HUDEP-2 (cell line): ENCODE measurements around the gene UNC45A.

Experiments used
- DNase-seq, 76 experiments: peaks; one replicate each; lab custom pipeline; 2025; ENCODE audit not compliant: unreplicated experiment in 76 of 76; lab: John Stamatoyannopoulos, UW

UNC45A gene

DNA sequence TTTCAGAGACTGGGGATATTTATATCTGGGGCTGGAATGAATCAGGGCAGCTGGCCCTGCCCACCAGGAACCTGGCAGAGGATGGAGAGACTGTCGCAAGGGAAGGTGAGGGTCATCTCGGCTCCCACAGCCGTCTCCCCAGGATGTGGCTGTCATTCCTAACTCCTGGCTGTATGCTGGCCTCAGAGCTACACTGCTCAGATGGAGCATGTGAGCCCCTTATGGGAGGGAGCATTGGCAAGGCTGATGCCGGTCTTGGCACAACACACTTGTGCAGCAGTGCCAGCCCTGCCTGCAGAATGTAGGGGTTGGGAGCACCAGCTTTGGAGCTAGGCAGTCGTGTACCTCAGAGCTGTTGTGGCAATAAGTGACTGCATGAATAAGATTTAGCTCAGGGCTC, 24.8 kb downstream of the UNC45A start:
- DNase-seq, result no peak

DNA sequence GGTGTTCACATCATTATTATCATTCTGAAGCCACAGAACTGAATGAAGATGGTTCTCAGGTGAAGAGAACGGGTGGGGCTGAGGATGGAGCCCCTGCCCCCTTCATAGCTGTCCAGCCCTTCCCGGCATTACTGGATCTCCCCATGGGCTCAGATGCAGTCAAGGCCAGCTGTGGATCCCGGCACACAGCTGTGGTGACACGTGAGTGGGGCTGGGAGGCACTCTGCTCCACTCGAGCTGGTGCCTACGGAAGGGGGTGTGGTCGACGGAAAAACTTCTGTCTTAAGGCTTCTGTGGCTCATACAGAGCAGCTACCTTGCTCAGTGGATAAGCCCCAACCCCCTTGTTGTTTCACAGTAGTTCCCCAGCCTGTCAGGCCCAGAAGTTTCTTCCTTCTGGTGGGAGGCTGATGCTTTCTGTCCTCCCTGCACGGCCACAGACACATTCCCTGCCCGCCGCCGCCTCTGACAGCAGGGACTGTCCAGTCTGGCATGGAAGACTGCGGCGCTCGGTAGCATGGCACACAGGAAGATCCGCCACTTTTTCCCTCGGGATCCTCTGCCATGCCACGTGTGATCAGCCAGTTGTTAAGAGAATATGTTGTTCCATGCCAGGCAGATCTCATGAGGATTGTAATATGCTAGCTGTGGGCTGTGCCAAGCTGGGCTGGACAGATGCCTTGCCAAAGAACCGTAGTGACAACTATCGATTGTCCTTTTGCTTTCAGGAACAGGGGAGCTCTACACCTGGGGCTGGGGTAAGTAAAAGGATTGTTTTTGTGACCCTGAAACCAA, 25.4 kb downstream of the UNC45A start:
- DNase-seq, result no peak

GRCh38 chr15:90962021-90962420, 26.9 kb downstream of the UNC45A start:
- DNase-seq, result no peak

DNA sequence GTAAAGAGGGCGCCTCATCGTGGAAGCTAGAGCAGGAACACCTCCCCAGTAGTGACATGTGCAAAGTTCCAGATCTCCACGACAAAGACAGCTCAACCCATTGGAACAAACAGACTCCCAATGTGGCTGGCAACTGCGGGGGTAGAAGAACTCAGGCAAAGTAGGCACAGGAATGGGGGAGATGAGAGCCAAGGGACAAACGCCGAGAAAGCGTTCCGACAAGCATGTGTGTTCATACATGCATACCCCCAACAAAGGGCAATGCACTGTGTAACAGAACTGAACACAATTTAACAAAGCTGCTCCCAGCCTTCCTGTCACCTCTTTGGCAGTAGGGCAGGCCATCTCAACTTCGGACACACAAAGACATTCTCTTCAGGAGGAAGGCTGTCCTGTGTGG, 31.2 kb downstream of the UNC45A start:
- DNase-seq, result no peak

DNA sequence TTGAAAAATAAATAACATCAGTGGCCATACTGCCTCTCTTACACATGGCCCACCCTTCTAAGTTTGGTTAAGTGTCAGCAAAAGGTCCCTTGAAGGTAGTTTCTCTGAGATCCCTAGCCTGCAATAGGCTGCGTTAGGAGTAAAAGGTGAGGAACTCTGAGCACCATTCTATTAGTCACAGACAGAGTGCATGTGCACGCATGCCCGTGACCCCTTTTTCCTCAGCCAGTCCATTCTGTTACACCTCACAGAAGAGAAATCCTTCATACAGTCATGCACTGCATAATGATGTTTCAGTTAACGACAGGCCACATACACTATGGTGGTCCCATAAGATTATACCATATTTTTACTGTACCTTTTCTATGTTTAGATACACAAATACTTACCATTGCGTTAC, 32.1 kb downstream of the UNC45A start:
- DNase-seq, result no peak

DNA sequence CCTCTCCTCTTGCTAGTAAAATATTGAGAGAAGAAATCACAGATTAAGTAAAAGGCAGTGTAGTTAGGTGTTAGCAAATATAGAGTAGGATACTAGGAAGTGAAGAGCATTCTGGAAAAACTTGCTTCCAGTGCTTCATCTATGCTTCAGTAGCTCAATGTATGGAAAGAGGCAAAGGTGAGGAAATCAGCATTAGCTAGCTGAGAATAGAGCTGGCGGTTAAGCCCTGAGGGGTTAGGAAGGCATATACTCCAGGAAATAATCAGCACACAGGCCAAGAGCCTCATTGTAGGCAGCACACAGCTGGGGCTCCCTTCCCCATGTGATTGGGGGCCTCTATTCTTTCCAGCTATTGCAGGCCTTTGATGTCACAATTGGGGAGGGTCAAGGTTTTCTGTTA, 33.3 kb downstream of the UNC45A start:
- DNase-seq, result no peak

- DNase-seq, result peak in 9 of 76 experiments; percentile 5 to 61 (median 19)
These were observed 35.2 kb downstream of the UNC45A start for GRCh38 chr15:90970274-90970673.

DNA sequence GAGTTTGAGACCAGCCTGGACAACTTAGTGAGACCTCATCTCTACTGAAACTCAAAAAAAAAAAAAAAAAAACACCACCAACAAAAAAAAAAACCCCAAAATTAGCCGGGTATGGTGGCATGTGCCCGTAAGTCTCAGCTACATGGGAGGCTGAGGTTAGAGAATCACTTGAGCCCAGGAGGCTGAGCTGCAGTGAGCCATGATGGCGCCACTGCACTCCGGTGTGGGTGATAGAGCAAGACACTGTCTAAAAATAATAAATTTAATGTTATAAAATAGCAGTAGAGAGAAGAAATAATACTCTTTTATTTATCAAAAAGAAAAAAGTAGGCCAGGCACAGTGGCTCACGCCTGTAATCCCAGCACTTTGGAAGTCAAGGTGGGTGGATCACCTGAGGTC, 37.0 kb downstream of the UNC45A start:
- no peak for DNase-seq

DNA sequence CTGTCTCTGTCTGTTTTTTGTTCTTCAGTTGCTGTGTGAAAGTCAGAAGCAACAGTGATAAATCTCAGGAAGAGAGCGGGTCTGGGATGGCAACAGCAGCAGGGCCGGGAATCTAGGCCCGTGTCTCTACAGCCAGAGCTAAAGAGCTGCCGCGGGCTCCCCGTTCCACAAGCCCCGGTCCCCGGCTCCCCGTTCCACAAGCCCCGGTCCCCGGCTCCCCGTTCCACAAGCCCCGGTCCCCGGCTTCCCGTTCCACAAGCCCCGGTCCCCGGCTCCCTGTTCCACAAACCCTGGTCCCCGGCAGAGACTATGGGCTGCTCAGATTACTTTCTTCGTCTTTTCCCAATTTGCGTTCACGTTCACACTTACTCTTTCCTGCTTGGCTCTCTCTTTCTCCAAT, 39.1 kb downstream of the UNC45A start:
- no peak for DNase-seq

DNA sequence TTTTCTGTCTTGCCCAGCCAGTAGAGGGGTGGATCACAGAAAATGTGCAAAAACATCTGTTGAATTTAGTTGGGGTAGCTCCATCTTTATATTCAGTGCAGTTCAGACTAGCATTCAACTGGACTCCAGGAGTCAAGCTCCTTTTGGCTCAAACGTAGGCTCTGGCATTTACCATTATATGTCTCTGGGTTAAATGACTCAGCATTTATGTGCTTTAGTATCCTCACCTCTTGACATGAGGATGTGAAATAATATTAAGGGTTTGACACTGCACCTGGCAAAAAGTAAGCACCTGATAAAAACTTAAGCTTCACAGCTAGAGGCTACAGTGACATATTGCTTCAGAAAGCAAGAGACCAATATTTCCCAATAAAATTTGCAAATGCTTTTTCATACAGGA, 44.5 kb downstream of the UNC45A start:
- no peak for DNase-seq

DNA sequence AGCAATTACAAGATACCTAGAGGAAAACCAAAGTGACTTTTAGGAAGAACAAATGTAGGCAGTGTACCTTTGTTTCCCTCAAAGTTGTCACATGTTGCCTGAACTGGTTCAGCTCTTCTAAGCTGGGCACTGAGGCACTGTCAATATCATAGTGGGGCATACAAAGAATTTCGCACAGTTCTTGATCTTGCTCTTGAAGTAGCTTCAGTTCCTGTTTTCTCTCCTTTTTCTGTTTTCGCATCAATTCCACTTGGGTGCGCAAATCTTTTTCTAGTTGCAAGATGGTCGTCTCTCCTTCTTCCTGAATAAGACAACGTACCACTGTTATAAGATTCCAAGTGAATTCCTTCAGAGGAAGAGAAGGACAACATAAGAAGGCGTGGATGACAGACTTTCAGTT, 46.6 kb downstream of the UNC45A start:
- DNase-seq, result no peak

GRCh38 chr15:90982135-90982534, 47.0 kb downstream of the UNC45A start:
- no peak for DNase-seq

DNA sequence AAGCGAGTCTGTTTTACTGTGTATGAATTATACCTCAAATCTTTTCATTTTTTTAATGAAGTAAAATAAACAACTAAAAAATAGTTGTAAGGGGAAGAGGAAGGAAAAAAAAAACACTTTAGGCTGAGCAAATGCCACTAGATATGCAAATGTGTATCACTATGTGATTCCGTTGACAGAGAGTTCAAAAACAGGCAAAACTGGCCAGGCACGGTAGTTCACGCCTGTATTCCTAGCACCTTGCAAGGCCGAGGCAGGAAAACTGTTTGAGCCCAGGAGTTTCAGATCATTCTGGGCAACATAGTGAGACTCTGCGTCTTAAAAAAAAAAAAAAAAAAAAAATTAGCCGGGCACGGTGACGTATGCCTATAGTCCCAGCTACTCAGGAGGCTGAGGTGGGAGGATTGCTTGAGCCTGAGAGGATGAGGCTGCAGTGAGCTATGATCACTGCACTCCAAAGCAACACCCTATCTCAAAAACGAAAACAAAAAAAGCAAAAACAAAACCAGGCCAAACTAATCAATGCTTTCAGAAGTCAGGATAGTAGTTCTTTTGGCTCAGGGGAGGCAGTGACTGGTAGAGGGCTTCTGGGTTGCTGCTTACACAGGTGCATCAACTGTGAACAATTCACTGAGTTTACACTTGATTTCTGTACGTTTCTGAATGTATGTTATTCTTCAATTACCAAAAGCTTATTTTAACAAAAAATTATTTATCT, 51.9 kb downstream of the UNC45A start:
- DNase-seq, result no peak

DNA sequence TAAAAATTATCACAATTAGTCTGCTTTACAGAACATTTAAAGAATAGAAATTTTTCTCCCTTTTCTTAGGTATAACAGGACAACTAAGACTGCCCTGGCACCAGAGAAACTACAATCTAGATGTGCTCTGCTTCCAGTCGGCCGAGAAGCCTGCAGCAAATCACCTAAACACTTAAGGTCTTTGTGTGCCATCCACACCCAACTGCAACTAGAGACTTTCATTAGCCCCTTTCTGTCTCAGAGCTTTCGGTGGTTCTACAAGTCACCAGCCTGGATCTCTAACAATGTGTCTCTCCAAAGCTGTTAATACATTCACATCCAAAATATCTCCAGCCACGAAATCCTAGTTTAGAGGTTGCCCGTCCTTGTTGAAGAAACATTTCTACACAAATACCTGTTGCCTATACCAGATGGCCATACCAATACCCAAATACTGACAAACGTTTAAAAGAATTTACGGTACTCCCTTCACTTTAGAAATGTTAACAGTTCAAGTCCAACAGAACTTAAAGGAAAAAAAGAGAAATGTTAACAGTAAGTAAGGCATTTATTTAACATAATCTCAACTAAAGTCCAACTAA, 52.6 kb downstream of the UNC45A start:
- peak in 1 of 76 experiments; percentile 8 for DNase-seq

GRCh38 chr15:90988296-90988695, 53.2 kb downstream of the UNC45A start:
- DNase-seq, result no peak

DNA sequence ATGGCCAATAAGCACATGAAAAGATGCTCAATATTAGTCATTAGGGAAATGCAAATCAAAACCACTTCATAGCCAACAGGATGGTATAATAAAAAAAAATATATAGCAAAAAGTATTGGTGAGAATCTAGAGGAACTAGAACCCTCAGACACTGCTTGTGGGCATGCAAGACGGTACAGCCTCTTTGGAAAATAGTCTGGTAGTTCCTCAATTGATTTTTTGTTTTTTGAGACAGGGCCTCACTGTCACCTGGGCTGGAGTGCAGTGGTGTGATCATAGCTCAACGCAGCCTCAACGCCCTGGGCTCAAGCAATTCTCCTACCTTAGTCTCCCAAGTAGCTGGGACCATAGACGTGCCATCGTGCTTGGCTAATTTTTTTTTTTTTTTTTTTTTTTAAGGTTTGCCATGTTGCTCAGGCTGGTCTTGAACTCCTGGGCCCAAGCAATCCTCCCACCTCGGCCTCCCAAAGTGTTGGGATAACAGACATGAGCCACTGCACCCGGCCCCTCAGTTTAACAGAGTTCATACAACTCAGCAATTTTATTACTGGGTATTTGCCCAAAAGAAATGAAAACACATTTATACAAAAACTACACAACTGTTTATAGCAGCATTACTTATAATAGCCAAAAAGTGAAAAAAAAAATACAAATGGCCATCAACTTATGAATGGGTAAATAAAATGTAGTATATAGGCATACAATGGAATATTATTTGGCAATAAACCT, 54.1 kb downstream of the UNC45A start:
- no peak for DNase-seq

DNA sequence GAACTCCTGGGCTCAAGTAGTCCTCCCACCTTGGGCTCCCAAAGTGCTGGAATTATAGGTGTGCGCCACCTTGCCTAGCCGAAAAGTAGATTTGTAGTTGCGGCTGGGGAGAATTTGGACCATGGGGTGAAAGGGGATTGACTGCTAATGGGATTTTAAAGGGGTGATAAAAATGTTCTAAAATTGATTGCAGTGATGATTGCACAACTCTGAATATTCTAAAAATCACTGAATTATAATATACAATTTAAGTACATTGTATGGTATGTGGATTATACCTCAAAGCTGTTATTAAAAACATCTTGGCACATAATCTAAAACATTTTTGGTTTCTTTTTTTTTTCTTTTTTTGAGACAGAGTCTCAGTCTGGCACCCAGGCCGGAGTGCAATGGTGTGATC, 55.4 kb downstream of the UNC45A start:
- DNase-seq, result no peak

- DNase-seq, result peak in 15 of 76 experiments; percentile 2 to 36 (median 12)
These were observed 56.7 kb downstream of the UNC45A start for GRCh38 chr15:90991587-90992285.

GRCh38 chr15:90994059-90994416, 59.0 kb downstream of the UNC45A start:
- DNase-seq, result no peak

DNA sequence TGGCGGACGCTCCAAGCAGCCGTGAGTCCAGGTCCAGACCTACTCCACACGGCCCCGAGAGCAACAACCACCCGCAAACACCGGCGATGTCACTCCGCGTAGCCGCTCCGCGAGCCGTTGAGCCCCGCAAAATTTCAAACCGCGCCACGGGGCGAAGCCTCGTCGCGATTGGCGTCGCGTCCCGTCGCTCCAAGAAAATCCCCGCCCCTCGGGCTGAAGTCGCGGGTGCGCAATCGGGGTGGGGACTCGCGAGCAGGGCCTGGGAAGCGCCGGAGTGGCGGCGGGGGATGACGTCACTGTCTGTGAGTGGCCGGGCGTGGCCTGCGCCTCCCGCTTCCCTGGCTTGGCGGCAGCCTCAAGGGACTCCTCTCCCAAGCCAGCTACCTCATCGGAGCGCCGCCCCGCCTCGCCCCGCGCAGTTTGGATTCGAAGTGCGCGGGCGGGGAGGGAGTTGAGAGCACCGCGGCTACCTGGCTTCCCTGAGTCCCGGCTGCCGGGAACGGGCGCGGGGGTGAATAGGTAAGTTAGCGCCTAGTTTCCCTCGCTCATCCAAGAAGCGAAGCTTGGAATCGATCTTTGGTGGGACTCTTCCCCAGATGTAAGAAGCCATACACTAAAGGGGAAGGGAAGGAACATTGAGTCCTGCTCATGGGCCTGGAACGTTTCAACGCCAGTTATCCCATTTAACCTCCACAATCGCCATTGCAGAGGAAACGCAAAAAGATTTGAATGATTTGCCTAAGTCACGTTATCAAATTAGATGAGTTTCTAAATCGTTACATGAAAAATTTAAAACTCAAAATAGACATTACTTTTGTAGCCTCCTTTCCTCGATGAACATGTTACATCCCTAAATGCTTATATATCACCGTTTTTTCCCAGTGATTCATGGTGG, 59.6 kb downstream of the UNC45A start, which contains the start of gene PRC1:
TSS of gene PRC1 (minus strand) at position 119 of the 895 bp plus-strand sequence. CDS start at position 1, 118 bp downstream.
- DNase-seq, result peak; percentile 55 to 99 (median 96)
